HG02938 (cell line): ENCODE results near the gene PTPRN2.

Experiments used
- ATAC-seq: cut with Tn5 transposase; IDR thresholded peaks from one replicate; pipeline ENCODE4 v1.9.1; 2021; ENCODE audit warnings: mild to moderate bottlenecking, moderate library complexity; ENCODE audit not compliant: unreplicated experiment

PTPRN2 gene

GRCh38 chr7:158495216-158495615 lies 92.4 kb downstream of the PTPRN2 start:
- ATAC-seq = no peak

DNA sequence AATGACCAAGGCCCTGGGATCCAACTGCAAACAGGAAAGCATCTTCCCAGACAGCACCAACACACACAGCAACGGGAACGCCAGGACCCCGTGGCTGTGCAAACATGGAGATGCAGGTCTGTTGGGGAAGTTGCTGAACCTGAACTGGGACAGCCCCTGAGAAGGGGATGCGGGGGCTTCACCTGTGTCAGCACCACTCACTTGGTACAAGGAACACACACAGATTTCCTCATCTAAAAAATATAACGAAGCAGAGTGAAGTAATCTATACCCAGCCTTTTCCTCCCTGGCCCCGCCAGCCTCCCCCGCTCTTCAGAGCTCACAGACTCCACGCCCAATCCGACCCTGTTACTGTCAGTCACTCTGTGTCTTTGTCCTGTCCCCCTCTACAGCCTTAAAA lies 93.0 kb downstream of the PTPRN2 start:
- no peak for ATAC-seq

DNA sequence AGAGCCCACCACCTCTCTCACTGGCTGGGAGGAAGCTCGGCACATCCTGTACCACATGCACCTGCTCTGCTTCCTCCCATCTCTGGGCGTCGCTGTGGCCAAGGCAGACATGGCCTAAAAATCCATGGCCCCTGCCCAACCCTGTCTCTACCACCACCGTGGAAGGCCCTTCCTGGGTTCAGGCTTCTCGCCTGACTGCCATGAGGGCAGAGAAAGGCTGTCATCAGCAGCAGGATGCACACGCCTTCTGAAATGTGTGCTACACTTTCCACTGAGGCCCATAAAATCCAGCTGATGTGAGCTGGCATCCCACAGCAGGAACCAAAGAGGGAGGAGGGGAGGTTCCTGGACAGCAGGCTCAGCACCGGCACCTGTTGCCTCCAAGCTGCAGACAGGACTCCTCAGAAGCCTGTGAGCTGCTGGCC lies 93.4 kb downstream of the PTPRN2 start:
- no peak for ATAC-seq

DNA sequence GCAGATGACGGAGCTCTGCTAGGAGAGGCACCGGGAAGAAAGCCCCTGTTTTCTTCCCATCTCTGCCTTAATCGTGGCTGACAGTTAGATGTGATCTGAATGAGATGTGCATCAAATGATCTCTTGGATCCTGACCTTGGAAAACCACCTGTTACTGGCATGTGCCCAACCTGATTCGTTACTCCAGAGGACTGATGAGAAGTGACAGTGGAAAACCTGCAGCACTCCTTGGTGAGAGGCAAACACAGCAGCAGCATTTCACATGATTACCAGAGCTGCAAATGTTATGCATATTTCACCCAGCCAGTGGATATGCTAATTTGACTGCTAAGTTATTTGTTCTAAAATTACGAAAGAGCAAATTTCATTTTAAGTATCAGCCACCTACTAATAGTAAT lies 95.3 kb downstream of the PTPRN2 start:
- no peak for ATAC-seq

DNA sequence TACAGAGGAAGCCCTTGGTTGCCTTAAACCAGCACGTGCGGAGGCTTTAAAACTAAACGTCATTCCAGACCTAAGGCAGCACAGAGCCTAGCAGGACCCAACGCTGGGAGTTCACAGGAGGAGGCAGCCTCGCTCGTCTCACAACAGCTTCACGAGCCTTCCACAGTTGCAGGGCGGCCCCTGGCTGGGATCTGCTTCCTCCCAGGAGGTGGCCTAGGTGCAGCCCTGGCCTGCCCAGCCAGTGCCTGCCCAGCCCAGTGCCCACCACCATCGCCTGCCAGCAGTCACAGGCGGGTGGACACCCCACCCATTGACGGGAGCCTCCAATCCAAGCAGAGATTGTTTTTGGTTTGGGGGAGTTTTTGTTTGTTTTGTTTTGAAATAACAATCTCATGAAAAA lies 96.5 kb downstream of the PTPRN2 start:
- no peak for ATAC-seq

DNA sequence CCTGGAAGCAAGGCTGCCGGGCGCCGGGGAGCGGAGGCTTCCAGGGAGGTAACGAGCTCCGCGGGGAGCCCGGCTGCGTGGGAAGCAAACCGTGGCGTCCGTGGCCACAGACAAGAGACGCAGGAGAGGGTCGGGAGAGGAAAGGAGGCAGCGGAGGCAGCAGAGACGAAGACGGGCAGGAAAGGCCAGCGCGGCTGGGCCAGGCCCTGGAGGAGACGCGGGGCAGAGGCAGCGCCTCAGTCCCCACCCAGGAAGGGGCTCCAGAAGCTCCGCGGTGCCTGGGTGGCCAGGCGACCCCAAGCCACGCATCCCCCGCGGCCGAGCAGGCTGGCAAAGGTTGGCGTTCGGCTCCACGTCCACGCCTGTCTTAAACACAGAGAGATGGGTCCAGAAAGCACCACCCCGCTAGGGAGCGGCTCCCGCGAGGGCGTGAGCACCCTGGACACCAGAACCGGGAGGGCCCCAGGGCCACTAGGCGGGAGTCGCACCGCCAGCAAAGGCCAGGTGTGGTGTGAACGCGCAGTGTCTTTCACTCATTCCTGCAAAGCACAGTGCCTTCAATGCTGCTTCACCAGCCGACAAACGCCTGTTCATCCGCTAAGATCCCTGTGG lies 97.3 kb downstream of the PTPRN2 start:
- ATAC-seq = no peak

DNA sequence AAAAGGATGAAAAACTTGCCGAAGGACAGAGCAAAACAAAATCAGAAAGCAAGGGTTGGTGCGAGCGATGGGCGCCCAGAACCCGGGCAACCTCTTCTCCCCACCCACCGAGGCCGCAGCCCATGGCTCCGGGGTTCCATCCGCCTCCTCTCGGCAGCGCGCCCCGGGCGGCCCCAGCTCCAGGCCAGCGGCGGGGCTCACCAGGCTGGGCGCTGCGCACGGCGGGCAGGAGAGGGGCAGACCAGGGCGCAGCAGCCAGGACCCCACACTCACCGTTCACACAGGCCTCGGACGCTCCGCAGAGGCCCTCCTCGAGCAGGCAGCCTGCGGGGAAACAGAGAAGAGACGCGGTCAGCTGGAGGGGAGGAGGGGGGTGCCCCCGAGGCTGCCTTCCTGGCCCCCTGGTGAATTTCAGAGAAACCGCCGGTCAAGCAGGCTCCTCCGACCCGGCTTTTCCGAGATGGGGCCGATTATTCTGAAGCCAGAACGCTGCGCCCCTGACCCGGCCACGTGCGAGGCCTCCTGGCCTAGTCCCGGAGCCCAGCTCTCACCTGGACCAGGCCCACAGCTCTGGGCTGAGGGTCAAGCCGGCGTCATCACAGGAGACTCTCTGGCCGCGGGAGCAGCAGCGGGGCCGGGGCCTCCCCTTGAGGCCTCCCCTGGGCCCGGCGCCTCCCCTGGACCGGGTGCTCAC lies 98.0 kb downstream of the PTPRN2 start:
- ATAC-seq = no peak

- no peak for ATAC-seq
Observed at GRCh38 chr7:158488181-158488971, 99.2 kb downstream of the PTPRN2 start.

- ATAC-seq = no peak
Observed at GRCh38 chr7:158487631-158488151, 99.9 kb downstream of the PTPRN2 start.

DNA sequence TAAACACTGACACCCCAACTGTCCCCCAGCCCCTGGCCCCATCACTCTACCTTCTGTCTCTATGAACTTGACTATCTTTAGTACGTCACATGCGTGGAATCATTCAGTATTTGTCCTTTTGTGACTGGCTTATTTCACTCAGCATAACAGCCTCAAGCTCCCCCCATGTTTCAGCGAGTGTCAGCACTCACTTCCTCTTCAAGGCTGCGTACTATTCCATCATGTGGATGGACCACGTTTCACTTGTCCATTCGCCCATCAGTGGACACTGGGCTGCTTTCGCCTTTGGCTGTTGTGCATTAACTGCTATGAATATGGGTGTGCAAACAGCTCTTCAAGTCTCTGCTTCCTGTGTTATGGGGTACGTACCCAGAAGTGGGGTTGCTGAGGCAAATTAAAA lies 100.7 kb downstream of the PTPRN2 start:
- no peak for ATAC-seq

DNA sequence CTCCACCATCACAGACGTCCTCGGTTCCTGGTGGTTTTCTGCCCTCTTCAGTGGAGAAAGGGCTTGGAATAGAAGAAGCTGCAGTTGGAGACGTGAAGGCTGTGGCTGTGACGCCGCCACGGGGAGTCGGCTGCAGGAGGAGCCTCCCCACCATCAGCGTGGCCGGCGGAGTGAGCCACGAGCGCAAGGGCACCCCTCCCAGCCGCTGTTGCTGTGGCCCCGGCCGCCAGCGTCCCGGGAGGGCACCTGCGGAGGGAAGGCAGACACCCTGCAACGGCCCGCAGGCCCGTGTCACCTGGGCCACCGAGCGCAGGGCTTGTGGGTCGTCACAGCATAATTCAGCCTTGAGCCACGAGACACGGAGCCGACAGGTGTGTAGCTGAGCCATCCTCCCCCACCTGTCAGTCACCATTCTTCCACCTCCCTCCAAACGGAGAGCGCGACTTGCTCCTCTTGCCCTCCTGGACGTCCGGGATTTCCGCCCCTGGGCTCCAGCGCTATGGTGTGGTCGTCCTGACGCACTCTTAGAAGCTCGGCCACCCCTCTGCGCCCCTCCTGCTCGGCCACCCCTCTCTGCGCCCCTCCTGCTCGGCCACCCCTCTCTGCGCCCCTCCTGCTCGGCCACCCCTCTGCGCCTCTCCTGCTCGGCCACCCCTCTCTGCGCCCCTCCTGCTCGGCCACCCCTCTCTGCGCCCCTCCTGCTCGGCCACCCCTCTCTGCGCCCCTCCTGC lies 102.7 kb downstream of the PTPRN2 start:
- ATAC-seq = no peak

DNA sequence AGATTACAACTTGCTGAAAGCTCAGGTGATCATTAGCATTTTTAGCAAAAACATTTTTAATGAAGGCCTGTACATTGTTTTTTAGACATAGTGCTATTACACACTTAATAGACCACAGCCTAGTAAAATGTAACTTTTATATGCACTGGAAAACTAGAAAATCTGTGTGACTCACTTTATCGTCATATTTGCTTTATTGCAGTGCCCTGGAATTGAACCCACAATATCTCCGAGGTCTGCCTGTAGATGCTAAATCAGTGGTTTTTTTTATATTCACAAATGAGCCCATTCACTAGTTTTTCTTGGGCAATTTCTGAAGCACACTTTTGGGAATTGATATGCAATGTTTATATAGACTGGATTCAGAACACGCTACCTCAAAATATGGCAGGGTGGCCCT lies 105.1 kb downstream of the PTPRN2 start:
- ATAC-seq = no peak

DNA sequence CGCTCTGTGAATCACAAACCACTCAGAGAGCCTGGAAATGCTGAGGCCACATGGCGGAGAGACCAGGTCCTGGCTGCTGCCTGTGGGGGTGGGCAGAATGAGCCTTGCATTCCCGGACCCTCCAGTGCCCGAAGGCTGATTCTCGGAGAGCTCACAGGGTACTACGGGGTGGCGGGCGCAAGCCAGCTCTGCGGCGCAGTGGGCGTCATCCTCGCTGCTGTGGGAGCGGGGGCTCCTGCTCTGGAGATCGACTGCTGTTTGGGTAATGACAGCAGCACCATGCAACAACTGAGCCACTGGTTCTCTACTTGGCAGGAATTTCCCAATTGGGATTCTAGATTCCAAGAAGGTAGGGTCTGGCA lies 108.0 kb downstream of the PTPRN2 start:
- ATAC-seq = no peak

- no peak for ATAC-seq
Observed at GRCh38 chr7:158479021-158479663, 108.5 kb downstream of the PTPRN2 start.

- no peak for ATAC-seq
Observed at GRCh38 chr7:158477866-158478265, 109.8 kb downstream of the PTPRN2 start.

DNA sequence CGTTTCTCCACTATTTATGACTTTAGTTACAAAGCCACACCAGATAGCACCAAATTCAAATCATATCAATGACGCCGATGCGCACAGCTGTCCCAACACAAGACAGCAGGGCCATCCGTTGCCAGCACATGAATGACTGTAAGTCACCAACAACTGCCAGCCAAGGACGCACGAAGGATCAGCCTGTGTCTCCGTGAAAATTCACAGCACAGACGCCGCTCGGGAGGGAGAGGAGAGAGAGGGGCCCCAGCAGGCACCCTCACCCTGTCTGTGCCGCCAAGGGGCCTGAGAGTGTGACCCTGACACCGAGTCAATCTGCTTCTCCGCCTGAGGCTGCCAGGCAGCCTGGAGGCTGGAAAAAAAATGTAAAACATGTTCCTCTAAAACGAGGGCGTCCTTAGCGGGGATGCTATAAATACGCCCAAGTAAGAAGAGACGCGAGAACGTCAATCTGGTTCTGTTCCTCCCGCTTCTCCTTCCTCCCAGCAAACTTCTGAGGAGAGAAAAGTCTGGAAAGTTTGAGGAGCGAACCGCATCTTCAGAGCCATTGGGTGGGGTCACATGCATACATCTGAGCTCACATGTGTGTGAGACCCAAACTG lies 111.2 kb downstream of the PTPRN2 start:
- ATAC-seq = no peak

DNA sequence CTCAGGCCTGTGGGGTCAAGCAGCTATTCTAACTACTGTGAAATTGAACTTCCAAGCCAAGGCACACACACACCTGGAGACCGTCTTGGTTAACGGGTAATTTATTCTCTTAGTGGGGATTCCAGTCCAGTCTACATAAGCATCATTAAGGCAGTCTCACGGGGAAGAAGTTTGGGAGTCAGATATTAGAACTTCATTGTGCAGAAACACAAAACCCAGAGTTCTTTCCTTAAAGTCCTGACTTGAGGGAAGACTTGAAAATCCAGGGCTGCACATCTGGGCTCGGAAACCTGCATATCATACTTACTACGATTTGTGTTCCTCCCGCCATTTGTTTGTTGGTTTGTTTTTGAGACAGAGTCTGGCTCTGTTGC lies 112.0 kb downstream of the PTPRN2 start:
- no peak for ATAC-seq

GRCh38 chr7:158475036-158475678 lies 112.5 kb downstream of the PTPRN2 start:
- ATAC-seq = no peak

- no peak for ATAC-seq
Observed at GRCh38 chr7:158474488-158474887, 113.1 kb downstream of the PTPRN2 start.

- ATAC-seq = no peak
Observed at GRCh38 chr7:158473946-158474345, 113.7 kb downstream of the PTPRN2 start.
